Measurements from ENCODE around the gene KLHDC1. TPM values are rescaled to one million over a fixed set of nuclear protein-coding genes. Genes with fewer than 3 reads are reported as not detected.

Gene KLHDC1
- polyA plus RNA-seq, 1 of the 3 experiments (the other 2 are of a cell fraction), result 0.31 TPM

DNA sequence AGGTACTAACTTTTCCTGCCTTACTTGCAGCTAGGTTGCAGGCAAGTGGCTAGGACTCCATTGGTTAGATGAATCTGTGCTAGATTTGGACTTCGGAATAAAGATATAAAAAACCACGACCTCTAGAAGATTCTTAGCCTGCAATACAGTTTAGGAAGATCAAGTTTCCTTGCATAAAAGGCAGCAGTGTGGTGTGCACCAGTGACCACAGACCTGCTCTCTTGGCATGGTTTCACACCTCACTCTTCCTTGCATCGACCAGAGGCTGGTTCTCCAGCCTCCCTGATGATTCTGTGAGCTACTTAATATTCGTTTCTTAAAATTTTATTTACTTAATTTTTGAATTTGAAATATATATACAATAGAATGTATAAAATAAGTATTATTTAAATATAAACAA is 9.8 kb downstream of the KLHDC1 start:
- H3K79me2 ChIP-seq (ENCODE audit: insufficient read depth), result no peaks in the 10 kb centered on the region
- no peak overlapping the region for H2AFZ ChIP-seq (ENCODE audit: low read depth)
- H3K27me3 ChIP-seq (ENCODE audit: insufficient read depth), result no peaks in the 10 kb centered on the region
- no peak overlapping the region for H3K4me3 ChIP-seq (ENCODE audit: low read depth in 2 of 2, low read length in 1 of 2)
- ChIA-PET POLR2A (no interaction called here), CTCF (no interaction called here)
- H3K36me3 ChIP-seq (replicated peaks in 1 of 2; ENCODE audit: control insufficient read depth in 1 of 2, insufficient read depth in 2 of 2, low read length in 1 of 2), result no peaks in the 10 kb centered on the region
- TF ChIP-seq MEF2A (IDR thresholded peaks at IDR 0.05; ENCODE audit: borderline replicate concordance, low read depth) (no peak), TCF12 (IDR thresholded peaks at IDR 0.05) (no peak), FOXM1 (IDR thresholded peaks at IDR 0.05; ENCODE audit: low read depth) (no peak), GATA2 (CRISPR knock-in tag; IDR thresholded peaks at IDR 0.05) (no peak)
- TF ChIP-seq, protein P1, sequence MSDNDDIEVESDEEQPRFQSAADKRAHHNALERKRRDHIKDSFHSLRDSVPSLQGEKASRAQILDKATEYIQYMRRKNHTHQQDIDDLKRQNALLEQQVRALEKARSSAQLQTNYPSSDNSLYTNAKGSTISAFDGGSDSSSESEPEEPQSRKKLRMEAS (IDR thresholded peaks at IDR 0.05; ENCODE audit: low read depth), result no peak
- H3K9me2 ChIP-seq, result no peaks in the 10 kb centered on the region
- 72% methylated on average over 4 of the region's 4 CpGs for WGBS (ENCODE audit: low lambda C conversion rate)
- no peak overlapping the region for H3K4me2 ChIP-seq
- no peak overlapping the region for H3K9ac ChIP-seq
- H3K27ac ChIP-seq (ENCODE audit: low read depth in 2 of 2, low read length in 1 of 2), result no peak overlapping the region
- no peaks in the 10 kb centered on the region for H3K9me3 ChIP-seq
- H3K4me1 ChIP-seq (ENCODE audit: control insufficient read depth in 1 of 2, insufficient read depth in 2 of 2, low read depth in 1 of 2, low read length in 1 of 2), result no peaks in the 10 kb centered on the region
- no peak for DNase-seq
- no peaks in the 10 kb centered on the region for H4K20me1 ChIP-seq (ENCODE audit: insufficient read depth)
- no peaks in the 10 kb centered on the region for H3F3A ChIP-seq (replicated peaks; ENCODE audit: insufficient read depth)

DNA sequence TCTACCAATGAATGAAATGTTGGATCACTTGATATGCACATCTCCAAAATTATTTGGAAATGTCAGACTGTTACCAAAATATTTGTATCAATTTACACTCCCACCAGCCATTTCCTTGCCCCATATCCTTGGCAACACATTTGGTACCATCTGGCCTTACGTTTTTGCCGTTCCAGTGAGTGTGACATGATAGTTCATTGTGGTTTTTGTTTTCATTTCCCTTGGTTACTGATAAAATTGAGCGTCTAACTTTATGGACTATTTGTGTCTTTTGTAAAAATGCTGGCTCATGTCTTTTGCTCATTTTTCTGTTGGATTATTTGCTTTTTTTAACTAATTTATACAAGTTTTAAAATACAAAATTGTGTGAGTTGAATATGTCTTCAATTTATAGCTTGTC is 11.0 kb downstream of the KLHDC1 start:
- H3K4me1 ChIP-seq (ENCODE audit: control insufficient read depth in 1 of 2, insufficient read depth in 2 of 2, low read depth in 1 of 2, low read length in 1 of 2), result no peaks in the 10 kb centered on the region
- no peak overlapping the region for H2AFZ ChIP-seq (ENCODE audit: low read depth)
- ChIA-PET POLR2A (no interaction called here), CTCF (no interaction called here)
- no peaks in the 10 kb centered on the region for H3F3A ChIP-seq (replicated peaks; ENCODE audit: insufficient read depth)
- 91% methylated on average over 3 of the region's 3 CpGs for WGBS (ENCODE audit: low lambda C conversion rate)
- H3K27ac ChIP-seq (ENCODE audit: low read depth in 2 of 2, low read length in 1 of 2), result no peak overlapping the region
- no peaks in the 10 kb centered on the region for H3K27me3 ChIP-seq (ENCODE audit: insufficient read depth)
- H3K4me3 ChIP-seq (ENCODE audit: low read depth in 2 of 2, low read length in 1 of 2), result no peak overlapping the region
- H3K9me2 ChIP-seq, result no peaks in the 10 kb centered on the region
- H3K79me2 ChIP-seq (ENCODE audit: insufficient read depth), result no peaks in the 10 kb centered on the region
- no peak for DNase-seq
- no peaks in the 10 kb centered on the region for H3K9me3 ChIP-seq
- H4K20me1 ChIP-seq (ENCODE audit: insufficient read depth), result no peaks in the 10 kb centered on the region
- H3K9ac ChIP-seq, result no peak overlapping the region
- H3K36me3 ChIP-seq (replicated peaks in 1 of 2; ENCODE audit: control insufficient read depth in 1 of 2, insufficient read depth in 2 of 2, low read length in 1 of 2), result no peaks in the 10 kb centered on the region
- no peak overlapping the region for H3K4me2 ChIP-seq
- no peak for TF ChIP-seq RXRA (IDR thresholded peaks at IDR 0.05; ENCODE audit: borderline replicate concordance, low read depth)
- TF ChIP-seq, protein P2, sequence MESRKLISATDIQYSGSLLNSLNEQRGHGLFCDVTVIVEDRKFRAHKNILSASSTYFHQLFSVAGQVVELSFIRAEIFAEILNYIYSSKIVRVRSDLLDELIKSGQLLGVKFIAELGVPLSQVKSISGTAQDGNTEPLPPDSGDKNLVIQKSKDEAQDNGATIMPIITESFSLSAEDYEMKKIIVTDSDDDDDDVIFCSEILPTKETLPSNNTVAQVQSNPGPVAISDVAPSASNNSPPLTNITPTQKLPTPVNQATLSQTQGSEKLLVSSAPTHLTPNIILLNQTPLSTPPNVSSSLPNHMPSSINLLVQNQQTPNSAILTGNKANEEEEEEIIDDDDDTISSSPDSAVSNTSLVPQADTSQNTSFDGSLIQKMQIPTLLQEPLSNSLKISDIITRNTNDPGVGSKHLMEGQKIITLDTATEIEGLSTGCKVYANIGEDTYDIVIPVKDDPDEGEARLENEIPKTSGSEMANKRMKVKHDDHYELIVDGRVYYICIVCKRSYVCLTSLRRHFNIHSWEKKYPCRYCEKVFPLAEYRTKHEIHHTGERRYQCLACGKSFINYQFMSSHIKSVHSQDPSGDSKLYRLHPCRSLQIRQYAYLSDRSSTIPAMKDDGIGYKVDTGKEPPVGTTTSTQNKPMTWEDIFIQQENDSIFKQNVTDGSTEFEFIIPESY (IDR thresholded peaks at IDR 0.05; ENCODE audit: borderline replicate concordance, low read depth), result no peak
- no peak for TF ChIP-seq SMC3 (IDR thresholded peaks at IDR 0.05; ENCODE audit: low read depth, low read length)
- TF ChIP-seq, protein P3, sequence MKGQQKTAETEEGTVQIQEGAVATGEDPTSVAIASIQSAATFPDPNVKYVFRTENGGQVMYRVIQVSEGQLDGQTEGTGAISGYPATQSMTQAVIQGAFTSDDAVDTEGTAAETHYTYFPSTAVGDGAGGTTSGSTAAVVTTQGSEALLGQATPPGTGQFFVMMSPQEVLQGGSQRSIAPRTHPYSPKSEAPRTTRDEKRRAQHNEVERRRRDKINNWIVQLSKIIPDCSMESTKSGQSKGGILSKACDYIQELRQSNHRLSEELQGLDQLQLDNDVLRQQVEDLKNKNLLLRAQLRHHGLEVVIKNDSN (IDR thresholded peaks at IDR 0.05; ENCODE audit: borderline replicate concordance, low read depth), result no peak
- TF ChIP-seq MEF2A (IDR thresholded peaks at IDR 0.05; ENCODE audit: borderline replicate concordance, low read depth), result no peak
- TF ChIP-seq, protein P4, sequence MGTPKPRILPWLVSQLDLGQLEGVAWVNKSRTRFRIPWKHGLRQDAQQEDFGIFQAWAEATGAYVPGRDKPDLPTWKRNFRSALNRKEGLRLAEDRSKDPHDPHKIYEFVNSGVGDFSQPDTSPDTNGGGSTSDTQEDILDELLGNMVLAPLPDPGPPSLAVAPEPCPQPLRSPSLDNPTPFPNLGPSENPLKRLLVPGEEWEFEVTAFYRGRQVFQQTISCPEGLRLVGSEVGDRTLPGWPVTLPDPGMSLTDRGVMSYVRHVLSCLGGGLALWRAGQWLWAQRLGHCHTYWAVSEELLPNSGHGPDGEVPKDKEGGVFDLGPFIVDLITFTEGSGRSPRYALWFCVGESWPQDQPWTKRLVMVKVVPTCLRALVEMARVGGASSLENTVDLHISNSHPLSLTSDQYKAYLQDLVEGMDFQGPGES (IDR thresholded peaks at IDR 0.05; ENCODE audit: low read depth, low read length), result no peak
- TF ChIP-seq RFX5 (IDR thresholded peaks at IDR 0.05; ENCODE audit: low read length), result no peak
- TF ChIP-seq MXI1 (IDR thresholded peaks at IDR 0.05; ENCODE audit: low read depth, low read length), result no peak
- TF ChIP-seq, protein P5, sequence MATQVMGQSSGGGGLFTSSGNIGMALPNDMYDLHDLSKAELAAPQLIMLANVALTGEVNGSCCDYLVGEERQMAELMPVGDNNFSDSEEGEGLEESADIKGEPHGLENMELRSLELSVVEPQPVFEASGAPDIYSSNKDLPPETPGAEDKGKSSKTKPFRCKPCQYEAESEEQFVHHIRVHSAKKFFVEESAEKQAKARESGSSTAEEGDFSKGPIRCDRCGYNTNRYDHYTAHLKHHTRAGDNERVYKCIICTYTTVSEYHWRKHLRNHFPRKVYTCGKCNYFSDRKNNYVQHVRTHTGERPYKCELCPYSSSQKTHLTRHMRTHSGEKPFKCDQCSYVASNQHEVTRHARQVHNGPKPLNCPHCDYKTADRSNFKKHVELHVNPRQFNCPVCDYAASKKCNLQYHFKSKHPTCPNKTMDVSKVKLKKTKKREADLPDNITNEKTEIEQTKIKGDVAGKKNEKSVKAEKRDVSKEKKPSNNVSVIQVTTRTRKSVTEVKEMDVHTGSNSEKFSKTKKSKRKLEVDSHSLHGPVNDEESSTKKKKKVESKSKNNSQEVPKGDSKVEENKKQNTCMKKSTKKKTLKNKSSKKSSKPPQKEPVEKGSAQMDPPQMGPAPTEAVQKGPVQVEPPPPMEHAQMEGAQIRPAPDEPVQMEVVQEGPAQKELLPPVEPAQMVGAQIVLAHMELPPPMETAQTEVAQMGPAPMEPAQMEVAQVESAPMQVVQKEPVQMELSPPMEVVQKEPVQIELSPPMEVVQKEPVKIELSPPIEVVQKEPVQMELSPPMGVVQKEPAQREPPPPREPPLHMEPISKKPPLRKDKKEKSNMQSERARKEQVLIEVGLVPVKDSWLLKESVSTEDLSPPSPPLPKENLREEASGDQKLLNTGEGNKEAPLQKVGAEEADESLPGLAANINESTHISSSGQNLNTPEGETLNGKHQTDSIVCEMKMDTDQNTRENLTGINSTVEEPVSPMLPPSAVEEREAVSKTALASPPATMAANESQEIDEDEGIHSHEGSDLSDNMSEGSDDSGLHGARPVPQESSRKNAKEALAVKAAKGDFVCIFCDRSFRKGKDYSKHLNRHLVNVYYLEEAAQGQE (IDR thresholded peaks at IDR 0.05; ENCODE audit: low read depth, low read length), result no peak
- TF ChIP-seq, protein P6, sequence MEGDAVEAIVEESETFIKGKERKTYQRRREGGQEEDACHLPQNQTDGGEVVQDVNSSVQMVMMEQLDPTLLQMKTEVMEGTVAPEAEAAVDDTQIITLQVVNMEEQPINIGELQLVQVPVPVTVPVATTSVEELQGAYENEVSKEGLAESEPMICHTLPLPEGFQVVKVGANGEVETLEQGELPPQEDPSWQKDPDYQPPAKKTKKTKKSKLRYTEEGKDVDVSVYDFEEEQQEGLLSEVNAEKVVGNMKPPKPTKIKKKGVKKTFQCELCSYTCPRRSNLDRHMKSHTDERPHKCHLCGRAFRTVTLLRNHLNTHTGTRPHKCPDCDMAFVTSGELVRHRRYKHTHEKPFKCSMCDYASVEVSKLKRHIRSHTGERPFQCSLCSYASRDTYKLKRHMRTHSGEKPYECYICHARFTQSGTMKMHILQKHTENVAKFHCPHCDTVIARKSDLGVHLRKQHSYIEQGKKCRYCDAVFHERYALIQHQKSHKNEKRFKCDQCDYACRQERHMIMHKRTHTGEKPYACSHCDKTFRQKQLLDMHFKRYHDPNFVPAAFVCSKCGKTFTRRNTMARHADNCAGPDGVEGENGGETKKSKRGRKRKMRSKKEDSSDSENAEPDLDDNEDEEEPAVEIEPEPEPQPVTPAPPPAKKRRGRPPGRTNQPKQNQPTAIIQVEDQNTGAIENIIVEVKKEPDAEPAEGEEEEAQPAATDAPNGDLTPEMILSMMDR (IDR thresholded peaks at IDR 0.05), result no peak
- TF ChIP-seq, protein P7, sequence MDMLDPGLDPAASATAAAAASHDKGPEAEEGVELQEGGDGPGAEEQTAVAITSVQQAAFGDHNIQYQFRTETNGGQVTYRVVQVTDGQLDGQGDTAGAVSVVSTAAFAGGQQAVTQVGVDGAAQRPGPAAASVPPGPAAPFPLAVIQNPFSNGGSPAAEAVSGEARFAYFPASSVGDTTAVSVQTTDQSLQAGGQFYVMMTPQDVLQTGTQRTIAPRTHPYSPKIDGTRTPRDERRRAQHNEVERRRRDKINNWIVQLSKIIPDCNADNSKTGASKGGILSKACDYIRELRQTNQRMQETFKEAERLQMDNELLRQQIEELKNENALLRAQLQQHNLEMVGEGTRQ (IDR thresholded peaks at IDR 0.05; ENCODE audit: borderline replicate concordance, low read depth, low read length), result no peak
- TF ChIP-seq NFIC (IDR thresholded peaks at IDR 0.05; ENCODE audit: borderline replicate concordance), result no peak
- TF ChIP-seq FOSL2 (IDR thresholded peaks at IDR 0.05; ENCODE audit: borderline replicate concordance, low read depth), result no peak

All from SK-N-SH (cell line).